IMR-90 (cell line): ENCODE results near the gene BTBD9. TPM values are rescaled to one million over a fixed set of nuclear protein-coding genes. Genes with fewer than 3 reads are reported as not detected.

Experiments used
- ATAC-seq: fragments of 200-7000 bp; cut with Tn5 transposase; 2 replicates; pipeline ENCODE4 v1.9.1; 2020; ENCODE audit warnings: low read depth, mild to moderate bottlenecking, moderate library complexity
- BruUV-seq: library from RNA; stranded (reverse); fragments of 400-500 nt; replicated peaks from 2 replicates; lab custom pipeline; 2021; lab: Mats Ljungman, UMichigan
- CTCF ChIA-PET: fragments of 300-600 bp; formaldehyde crosslinking; extraction: SDS; loops from one replicate; lab custom pipeline; 2021; ENCODE audit warnings: antibody characterized with exemption; lab: Yijun Ruan, JAX
- POLR2A ChIA-PET: fragments of 300-600 bp; sonication (Branson Sonifier 250); formaldehyde crosslinking; loops from one replicate; lab custom pipeline; 2022; ENCODE audit warnings: antibody characterized with exemption; ENCODE audit not compliant: unreplicated experiment; lab: Charles Lee
- DNase-seq: peaks from one replicate; pipeline ENCODE4 v3.0.0; 2013
- H2AFZ ChIP-seq: replicated peaks from 2 replicates; pipeline ENCODE3; 2013; ENCODE audit warnings: low read length, mild to moderate bottlenecking; ENCODE audit not compliant: poor library complexity
- H2AK5ac ChIP-seq: 2 replicates; pipeline ENCODE4 v1.6.1; 2013; ENCODE audit warnings: low read depth, low read length, inconsistent platforms
- H2AK9ac ChIP-seq: replicated peaks from 2 replicates; pipeline ENCODE3; 2013; ENCODE audit warnings: mild to moderate bottlenecking, low read depth, low read length, moderate library complexity; ENCODE audit not compliant: poor library complexity
- H2BK120ac ChIP-seq: 2 replicates; pipeline ENCODE4 v1.6.1; 2013; ENCODE audit warnings: low read depth, low read length, inconsistent platforms
- H2BK15ac ChIP-seq: 3 replicates; pipeline ENCODE4 v1.6.1; 2013; ENCODE audit warnings: low read depth, low read length, inconsistent platforms
- H2BK20ac ChIP-seq: 2 replicates; pipeline ENCODE4 v1.6.1; 2013; ENCODE audit warnings: low read depth, mild to moderate bottlenecking, inconsistent platforms, low read length, moderate library complexity
- H2BK5ac ChIP-seq: 2 replicates; pipeline ENCODE4 v1.6.1; 2013; ENCODE audit warnings: mild to moderate bottlenecking, low read depth, low read length, inconsistent platforms; ENCODE audit not compliant: poor library complexity, severe bottlenecking
- H3K14ac ChIP-seq: replicated peaks from 2 replicates; pipeline ENCODE4 v1.6.1; 2013; ENCODE audit warnings: low read depth, low read length, inconsistent platforms
- H3K18ac ChIP-seq: 2 replicates; pipeline ENCODE4 v1.6.1; 2013; ENCODE audit warnings: low read depth, low read length, control low read depth
- H3K23ac ChIP-seq: 2 replicates; pipeline ENCODE4 v1.6.1; 2013; ENCODE audit warnings: low read depth, low read length, inconsistent platforms
- H3K27ac ChIP-seq: 2 replicates; pipeline ENCODE4 v1.5.1; 2013; ENCODE audit warnings: mild to moderate bottlenecking, control low read depth, low read length; ENCODE audit not compliant: insufficient read depth
- H3K27me3 ChIP-seq: 2 replicates; pipeline ENCODE4 v1.6.1; 2013; ENCODE audit warnings: low read length; ENCODE audit not compliant: control insufficient read depth, insufficient read depth
- H3K36me3 ChIP-seq: 2 replicates; pipeline ENCODE4 v1.6.1; 2013; ENCODE audit warnings: low read length, mixed read lengths; ENCODE audit not compliant: control insufficient read depth, insufficient read depth
- H3K4ac ChIP-seq: 2 replicates; pipeline ENCODE4 v1.6.1; 2013; ENCODE audit warnings: low read depth, low read length, inconsistent platforms
- H3K4me1 ChIP-seq: 2 replicates; pipeline ENCODE4 v1.6.1; 2013; ENCODE audit warnings: low read length, mixed read lengths; ENCODE audit not compliant: control insufficient read depth, insufficient read depth
- H3K4me2 ChIP-seq: 2 replicates; pipeline ENCODE4 v1.6.1; 2013; ENCODE audit warnings: low read depth, mild to moderate bottlenecking, control low read depth, low read length, moderate library complexity
- H3K4me3 ChIP-seq: 2 replicates; pipeline ENCODE4 v1.5.1; 2013; ENCODE audit warnings: low read depth, mild to moderate bottlenecking, control low read depth, low read length, moderate library complexity; ENCODE audit not compliant: insufficient read depth
- H3K56ac ChIP-seq: 2 replicates; pipeline ENCODE4 v1.6.1; 2013; ENCODE audit warnings: low read length, inconsistent platforms; ENCODE audit not compliant: insufficient read depth; ENCODE audit errors: extremely low read depth
- H3K79me1 ChIP-seq, 2 experiments: 2 replicates each; pipeline ENCODE4 v1.6.1; 2013; ENCODE audit warnings: low read length in 2 of 2, inconsistent platforms in 1 of 2, low read depth in 1 of 2
- H3K9ac ChIP-seq: 2 replicates; pipeline ENCODE4 v1.6.1; 2013; ENCODE audit warnings: low read depth, low read length, control low read depth
- H3K9me1 ChIP-seq: 2 replicates; pipeline ENCODE4 v1.6.1; 2013; ENCODE audit warnings: low read length, inconsistent platforms; ENCODE audit not compliant: insufficient read depth
- H3K9me3 ChIP-seq: 2 replicates; pipeline ENCODE4 v1.6.1; 2013; ENCODE audit warnings: low read length; ENCODE audit not compliant: control insufficient read depth, insufficient read depth
- H4K20me1 ChIP-seq: 2 replicates; pipeline ENCODE4 v1.6.1; 2013; ENCODE audit warnings: low read length, inconsistent platforms; ENCODE audit not compliant: insufficient read depth
- H4K5ac ChIP-seq: 2 replicates; pipeline ENCODE4 v1.6.1; 2013; ENCODE audit warnings: mild to moderate bottlenecking, low read depth, low read length, control low read depth
- H4K8ac ChIP-seq, 2 experiments: 2 replicates each; pipeline ENCODE4 v1.6.1; 2013; ENCODE audit warnings: low read depth in 2 of 2, low read length in 2 of 2, control low read depth in 1 of 2, inconsistent platforms in 1 of 2
- H4K91ac ChIP-seq: 2 replicates; pipeline ENCODE4 v1.6.1; 2013; ENCODE audit warnings: low read depth, low read length, inconsistent platforms; ENCODE audit not compliant: insufficient read depth
- BHLHE40 ChIP-seq: fragments of 150-350 bp; IDR thresholded peaks from 2 replicates; pipeline ENCODE4 v1.6.1; 2016; ENCODE audit warnings: mild to moderate bottlenecking, low read depth, low read length
- CEBPB ChIP-seq: IDR thresholded peaks from 2 replicates; pipeline ENCODE4 v1.6.1; 2012; ENCODE audit warnings: low read depth, low read length, improper control_type of control experiment
- CHD1 ChIP-seq: IDR thresholded peaks from 2 replicates; pipeline ENCODE4 v1.6.1; 2012; ENCODE audit warnings: low read depth, low read length, improper control_type of control experiment
- CTCF ChIP-seq: conservative IDR thresholded peaks from 2 replicates; pipeline ENCODE4 v1.5.1; 2012; ENCODE audit warnings: mild to moderate bottlenecking, low read depth, low read length, improper control_type of control experiment
- ELK1 ChIP-seq: fragments of 150-350 bp; IDR thresholded peaks from 2 replicates; pipeline ENCODE4 v1.6.1; 2016; ENCODE audit warnings: low read depth, mild to moderate bottlenecking, low read length, moderate library complexity, borderline replicate concordance
- FOS ChIP-seq: fragments of 150-350 bp; IDR thresholded peaks from 2 replicates; pipeline ENCODE4 v1.6.1; 2016; ENCODE audit warnings: low read depth, low read length
- MAFK ChIP-seq: IDR thresholded peaks from 2 replicates; pipeline ENCODE4 v1.6.1; 2012; ENCODE audit warnings: low read depth, low read length, improper control_type of control experiment
- MAZ ChIP-seq: IDR thresholded peaks from 2 replicates; pipeline ENCODE4 v1.6.1; 2012; ENCODE audit warnings: low read depth, mild to moderate bottlenecking, low read length, improper control_type of control experiment, moderate library complexity, borderline replicate concordance
- RAD21 ChIP-seq: IDR thresholded peaks from 2 replicates; pipeline ENCODE4 v1.6.1; 2012; ENCODE audit warnings: low read length, improper control_type of control experiment
- RCOR1 ChIP-seq: IDR thresholded peaks from 2 replicates; pipeline ENCODE4 v1.6.1; 2012; ENCODE audit warnings: mild to moderate bottlenecking, low read length, improper control_type of control experiment; ENCODE audit not compliant: insufficient replicate concordance
- RFX5 ChIP-seq: IDR thresholded peaks from 2 replicates; pipeline ENCODE4 v1.8.0; 2012; ENCODE audit warnings: low read depth, mild to moderate bottlenecking, low read length, moderate library complexity
- SMC3 ChIP-seq: fragments of 150-350 bp; IDR thresholded peaks from 2 replicates; pipeline ENCODE4 v1.6.1; 2016; ENCODE audit warnings: low read depth, mild to moderate bottlenecking, antibody characterized with exemption, low read length, moderate library complexity
- WGBS, 2 experiments: methylation state at CpG; one replicate each; pipeline versions ENCODE4 v1.1.5 to v1.1.7; 2013; ENCODE audit warnings: missing lambda C conversion rate in 2 of 2; ENCODE audit not compliant: insufficient read length in 1 of 2; ENCODE audit errors: extremely low coverage in 2 of 2; 5-methylcytosine and 5-hydroxymethylcytosine counted together
- dilution Hi-C: fragments of 300-500 bp; cut with HindIII; formaldehyde crosslinking; loops from one replicate; pipeline ENCODE4 v1.14.3; 2018; ENCODE audit warnings: low sequenced_read_pairs; ENCODE audit not compliant: unreplicated experiment
- in situ Hi-C: fragments of 300-500 bp; cut with MboI; formaldehyde crosslinking; loops from 3 replicates; pipeline ENCODE4 v1.14.3; 2019; ENCODE audit warnings: low sequenced_read_pairs, inconsistent platforms, mixed read lengths
- intact Hi-C: fragments of 100-400 bp; cut with micrococcal nuclease; formaldehyde crosslinking; loops from 2 replicates; pipeline ENCODE4 v1.10.0; 2022
- polyA plus RNA-seq, 3 experiments: library from polyadenylated mRNA; depleted of rRNA; stranded (reverse); fragments of >200 nt; gene quantifications; 2 replicates each; pipeline ENCODE4 v1.2.3, GENCODE V29; 2012; ENCODE audit warnings: low replicate concordance in 1 of 3
- total RNA-seq: library from RNA; depleted of rRNA; stranded (reverse); fragments of >200 nt; gene quantifications from 2 replicates; pipeline ENCODE4 v1.2.3, GENCODE V29; 2012
- TF ChIP-seq, protein P1 (sequence below): fragments of 150-350 bp; IDR thresholded peaks from 2 replicates; pipeline ENCODE4 v1.6.1; 2017; ENCODE audit warnings: mild to moderate bottlenecking, antibody characterized with exemption, low read length, low read depth

The BTBD9 gene
- total and polyA plus RNA-seq, 2 of the 4 experiments (the other 2 are of a cell fraction): 4.1 to 22.0 TPM

GRCh38 chr6:38476888-38477287 is 162.8 kb downstream of the BTBD9 start:
- POLR2A ChIA-PET: no interaction called here
- CTCF ChIA-PET: no interaction called here
- no peak for DNase-seq
- H3K18ac ChIP-seq: no peak overlapping the region
- no peak overlapping the region for H3K4ac ChIP-seq
- dilution Hi-C loops: no loop called here
- no peak overlapping the region for H4K5ac ChIP-seq
- no peak overlapping the region for H3K4me3 ChIP-seq
- H2AFZ ChIP-seq: no peak overlapping the region
- H3K79me1 ChIP-seq: peaks cover 0 to 8% of the 10 kb centered on the region in 2 experiments; a peak in 1 of 4 replicates
- H3K27ac ChIP-seq: no peak overlapping the region
- no TSS peak for BruUV-seq
- ATAC-seq: no peak
- no peaks in the 10 kb centered on the region for H3K27me3 ChIP-seq
- no peak overlapping the region for H2BK5ac ChIP-seq
- intact Hi-C loops: no loop called here
- no peak overlapping the region for H2BK120ac ChIP-seq
- H2BK20ac ChIP-seq: no peak overlapping the region
- no peak overlapping the region for H2BK15ac ChIP-seq
- no peak overlapping the region for H2AK9ac ChIP-seq
- no peak overlapping the region for H4K91ac ChIP-seq
- no peaks in the 10 kb centered on the region for H3K4me1 ChIP-seq
- no peaks in the 10 kb centered on the region for H4K20me1 ChIP-seq
- no peak overlapping the region for H3K4me2 ChIP-seq
- WGBS, 2 experiments: 100% methylated on average over 1 of the region's 1 CpG; no CpG with 5 or more reads in 1 of the 2 experiments
- H3K56ac ChIP-seq: no peak overlapping the region
- in situ Hi-C loops: no loop called here
- H3K9me3 ChIP-seq: no peaks in the 10 kb centered on the region
- TF ChIP-seq FOS (no peak), CTCF (no peak), CHD1 (no peak), RAD21 (no peak), SMC3 (no peak), RCOR1 (no peak), CEBPB (no peak), MAFK (no peak), RFX5 (no peak), MAZ (no peak), ELK1 (no peak), BHLHE40 (no peak)
- TF ChIP-seq, protein P1, sequence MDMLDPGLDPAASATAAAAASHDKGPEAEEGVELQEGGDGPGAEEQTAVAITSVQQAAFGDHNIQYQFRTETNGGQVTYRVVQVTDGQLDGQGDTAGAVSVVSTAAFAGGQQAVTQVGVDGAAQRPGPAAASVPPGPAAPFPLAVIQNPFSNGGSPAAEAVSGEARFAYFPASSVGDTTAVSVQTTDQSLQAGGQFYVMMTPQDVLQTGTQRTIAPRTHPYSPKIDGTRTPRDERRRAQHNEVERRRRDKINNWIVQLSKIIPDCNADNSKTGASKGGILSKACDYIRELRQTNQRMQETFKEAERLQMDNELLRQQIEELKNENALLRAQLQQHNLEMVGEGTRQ: no peak
- no peak overlapping the region for H4K8ac ChIP-seq
- H2AK5ac ChIP-seq: no peak overlapping the region
- H3K23ac ChIP-seq: no peak overlapping the region
- no peaks in the 10 kb centered on the region for H3K9me1 ChIP-seq
- no peak overlapping the region for H3K14ac ChIP-seq
- H3K9ac ChIP-seq: no peak overlapping the region
- H3K36me3 ChIP-seq: no peaks in the 10 kb centered on the region
